ENCODE measurements around the gene HES4.

DNA sequence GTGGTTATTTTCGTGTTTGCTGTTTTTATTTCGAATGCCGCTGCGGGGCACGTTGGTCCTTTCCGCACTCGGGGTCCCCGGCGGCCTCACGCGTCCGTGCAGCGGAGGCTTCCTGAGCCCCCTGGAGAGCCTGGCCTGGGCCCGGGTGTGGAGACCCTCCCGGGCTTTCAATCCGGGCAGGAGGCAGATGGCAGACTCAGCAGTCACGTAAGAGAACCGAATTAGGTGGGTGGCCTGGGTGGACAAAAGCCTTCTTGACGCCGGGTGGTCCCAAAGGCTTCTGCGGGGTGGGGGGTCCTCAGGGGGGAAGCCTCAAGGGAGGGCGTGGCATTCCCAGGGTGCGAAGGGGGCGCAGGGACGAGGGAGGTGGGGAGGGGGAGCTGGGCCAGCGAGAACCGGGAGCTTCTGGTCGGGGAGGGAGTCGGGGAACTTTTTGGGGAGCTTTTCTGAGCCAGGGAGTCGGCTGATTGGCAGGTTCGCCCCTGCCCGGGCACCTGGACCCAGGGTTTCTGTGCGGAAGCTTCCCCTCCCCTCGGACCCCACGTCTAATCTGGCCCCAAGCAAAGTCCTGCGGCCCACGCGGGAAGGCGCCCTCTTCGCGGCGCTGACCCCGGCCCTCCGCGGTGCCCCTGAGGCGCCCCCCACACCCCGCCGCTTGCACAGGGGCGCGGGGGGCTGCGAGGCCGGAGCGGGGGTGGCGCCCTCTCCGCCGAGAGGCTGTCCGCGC lies 1.3 kb upstream of the HES4 start:
- TF ChIP-seq POLR2A (IDR thresholded peaks at IDR 0.05), result no peak
- TF ChIP-seq, protein P1, sequence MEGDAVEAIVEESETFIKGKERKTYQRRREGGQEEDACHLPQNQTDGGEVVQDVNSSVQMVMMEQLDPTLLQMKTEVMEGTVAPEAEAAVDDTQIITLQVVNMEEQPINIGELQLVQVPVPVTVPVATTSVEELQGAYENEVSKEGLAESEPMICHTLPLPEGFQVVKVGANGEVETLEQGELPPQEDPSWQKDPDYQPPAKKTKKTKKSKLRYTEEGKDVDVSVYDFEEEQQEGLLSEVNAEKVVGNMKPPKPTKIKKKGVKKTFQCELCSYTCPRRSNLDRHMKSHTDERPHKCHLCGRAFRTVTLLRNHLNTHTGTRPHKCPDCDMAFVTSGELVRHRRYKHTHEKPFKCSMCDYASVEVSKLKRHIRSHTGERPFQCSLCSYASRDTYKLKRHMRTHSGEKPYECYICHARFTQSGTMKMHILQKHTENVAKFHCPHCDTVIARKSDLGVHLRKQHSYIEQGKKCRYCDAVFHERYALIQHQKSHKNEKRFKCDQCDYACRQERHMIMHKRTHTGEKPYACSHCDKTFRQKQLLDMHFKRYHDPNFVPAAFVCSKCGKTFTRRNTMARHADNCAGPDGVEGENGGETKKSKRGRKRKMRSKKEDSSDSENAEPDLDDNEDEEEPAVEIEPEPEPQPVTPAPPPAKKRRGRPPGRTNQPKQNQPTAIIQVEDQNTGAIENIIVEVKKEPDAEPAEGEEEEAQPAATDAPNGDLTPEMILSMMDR (IDR thresholded peaks at IDR 0.05), result no peak
